Caco-2 (cell line): ENCODE measurements around the gene AHDC1. TPM values are rescaled to one million over a fixed set of nuclear protein-coding genes. Genes with fewer than 3 reads are reported as not detected.

Experiments
- BruUV-seq: library from RNA; stranded (reverse); fragments of 400-500 nt; replicated peaks from 2 replicates; lab custom pipeline; 2021; lab: Mats Ljungman, UMichigan
- CTCF ChIA-PET: fragments of 300-600 bp; sonication (Branson Sonifier 250); formaldehyde crosslinking; loops from one replicate; lab custom pipeline; 2022; ENCODE audit warnings: antibody characterized with exemption; lab: Charles Lee
- POLR2A ChIA-PET: fragments of 300-600 bp; sonication (Branson Sonifier 250); formaldehyde crosslinking; loops from one replicate; lab custom pipeline; 2022; ENCODE audit warnings: antibody characterized with exemption; lab: Charles Lee
- DNase-seq, 2 experiments: peaks; one replicate each; pipeline versions ENCODE4 v3.0.0 to v3.0.0-alpha.2; 2020 to 2022
- H3K27me3 ChIP-seq: replicated peaks from 2 replicates; pipeline ENCODE4 v1.6.0; 2011; ENCODE audit warnings: low read length; ENCODE audit not compliant: control insufficient read depth, insufficient read depth
- H3K36me3 ChIP-seq: 2 replicates; pipeline ENCODE4 v1.5.1; 2011; ENCODE audit warnings: low read length; ENCODE audit not compliant: control insufficient read depth, insufficient read depth
- H3K4me1 ChIP-seq: fragments of 250-450 bp; sonication (Bioruptor Pico); 2 replicates; pipeline ENCODE4 v1.5.1; 2020; ENCODE audit warnings: mild to moderate bottlenecking
- H3K4me3 ChIP-seq: 2 replicates; pipeline ENCODE4 v1.5.1; 2011; ENCODE audit warnings: low read depth, mild to moderate bottlenecking, control low read depth, low read length
- H3K9me3 ChIP-seq: fragments of 250-450 bp; sonication (Bioruptor Pico); 2 replicates; pipeline ENCODE4 v1.5.1; 2020; ENCODE audit warnings: mild to moderate bottlenecking, moderate library complexity
- H3K27ac Mint-ChIP-seq: one replicate; pipeline ENCODE4 v1.8.0; 2022; ENCODE audit warnings: mixed read lengths; ENCODE audit not compliant: unreplicated experiment
- H3K27me3 Mint-ChIP-seq: one replicate; pipeline ENCODE4 v1.8.0; 2022; ENCODE audit warnings: mixed read lengths; ENCODE audit not compliant: insufficient read depth, unreplicated experiment
- H3K36me3 Mint-ChIP-seq: one replicate; pipeline ENCODE4 v1.8.0; 2022; ENCODE audit warnings: mild to moderate bottlenecking, mixed read lengths; ENCODE audit not compliant: insufficient read depth, unreplicated experiment
- H3K4me1 Mint-ChIP-seq: one replicate; pipeline ENCODE4 v1.8.0; 2022; ENCODE audit warnings: low read depth, mixed read lengths; ENCODE audit not compliant: unreplicated experiment
- H3K4me3 Mint-ChIP-seq: one replicate; pipeline ENCODE4 v1.8.0; 2022; ENCODE audit warnings: mild to moderate bottlenecking, moderate library complexity, mixed read lengths; ENCODE audit not compliant: unreplicated experiment
- H3K9me3 Mint-ChIP-seq: one replicate; pipeline ENCODE4 v1.8.0; 2022; ENCODE audit warnings: mixed read lengths; ENCODE audit not compliant: unreplicated experiment
- CTCF ChIP-seq, 2 experiments: fragments of 200-600 bp in 1 of 2; IDR thresholded peaks; 1 replicate in 1 of 2; 2 replicates in 1 of 2; pipeline versions ENCODE4 v1.5.1 to v1.8.0; 2011 to 2022; ENCODE audit warnings: antibody characterized with exemption in 1 of 2, control low read depth in 1 of 2, inconsistent platforms in 1 of 2, low read depth in 1 of 2, low read length in 1 of 2, mild to moderate bottlenecking in 1 of 2, moderate library complexity in 1 of 2; ENCODE audit not compliant: insufficient read depth in 1 of 2, severe bottlenecking in 1 of 2, unreplicated experiment in 1 of 2
- intact Hi-C: fragments of 100-400 bp; cut with micrococcal nuclease; formaldehyde crosslinking; loops from one replicate; pipeline ENCODE4 v1.10.0; 2022; ENCODE audit not compliant: unreplicated experiment
- total RNA-seq: library from RNA; stranded (reverse); gene quantifications from 2 replicates; pipeline ENCODE4 v1.2.3, GENCODE V29; 2022

AHDC1 gene
- total RNA-seq, 1 experiment from 2014 or later = 17.0 TPM

DNA sequence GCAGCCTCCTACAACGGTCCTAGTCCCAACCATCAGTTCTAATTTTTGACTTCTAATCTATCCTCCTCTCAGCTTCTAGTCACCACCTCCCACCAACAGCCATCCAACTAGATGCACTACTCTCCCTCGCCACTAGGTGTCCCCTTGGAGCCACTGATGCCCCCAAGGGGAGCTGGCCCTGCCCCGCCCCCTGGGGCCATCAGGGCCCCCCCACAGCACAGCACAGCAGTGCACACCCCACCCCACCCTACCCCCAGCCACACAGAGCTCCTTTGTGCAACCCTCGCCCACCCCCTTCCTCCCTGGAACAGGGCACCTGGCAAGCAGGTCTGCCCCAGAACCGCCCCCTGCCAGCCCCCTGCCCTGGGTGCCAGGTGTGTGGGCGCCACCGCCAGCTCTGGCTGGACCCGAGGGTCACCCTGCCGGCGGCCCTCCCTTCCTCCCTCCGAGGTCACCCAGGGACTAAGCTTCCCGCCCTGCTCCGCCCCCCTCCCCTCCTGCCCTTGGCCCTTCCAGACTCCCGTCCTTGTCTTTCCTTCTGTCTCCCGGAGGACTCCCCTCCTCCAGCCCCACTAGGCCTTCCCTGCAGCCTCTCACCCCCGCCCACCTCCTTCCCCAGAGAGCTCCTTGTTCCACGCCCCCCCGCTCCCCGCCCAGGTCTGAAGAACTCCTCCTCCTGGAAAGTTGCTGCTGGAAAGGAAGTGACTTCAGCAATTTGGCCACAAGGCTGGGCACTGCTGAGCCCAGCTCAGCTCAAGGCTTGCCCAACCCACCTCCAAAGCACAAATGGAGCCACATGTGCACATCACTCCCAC, 47.0 kb downstream of the AHDC1 start:
- Histone ChIP-seq H3K4me3 (peak overlapping the region; percentile 6; the same call in 1 of the 2 replicates), H3K27me3 (no peaks in the 10 kb centered on the region), H3K4me1 (peaks cover 16% of the 10 kb centered on the region), H3K36me3 (no peaks in the 10 kb centered on the region; the same call in 1 of the 2 replicates), H3K9me3 (no peaks in the 10 kb centered on the region)
- POLR2A ChIA-PET = interaction anchor here (0.6 to 2.3 kb wide), 6 partner anchors 14 to 50 kb away, joined by 3 to 6 read pairs (median 4); partner anchors contain the start of gene AHDC1
- Mint-ChIP-seq H3K27ac (peak overlapping the region; percentile 53), H3K9me3 (no peaks in the 10 kb centered on the region), H3K36me3 (peaks cover 6% of the 10 kb centered on the region), H3K4me1 (peaks cover 28% of the 10 kb centered on the region), H3K27me3 (no peaks in the 10 kb centered on the region), H3K4me3 (peak overlapping the region; percentile 3)
- DNase-seq = peak; percentile 76 to 91
- TF ChIP-seq CTCF (IDR thresholded peaks at IDR 0.05; ENCODE audit: insufficient read depth in 1 of 2, low read depth in 1 of 2, low read length in 1 of 2, severe bottlenecking in 1 of 2, unreplicated experiment in 1 of 2) = peak; percentile 84
- CTCF ChIA-PET = interaction anchor here (0.6 to 3.3 kb wide), 26 partner anchors 8 to 159 kb away, joined by 3 to 45 read pairs (median 5); partner anchors contain the start of gene AHDC1
- intact Hi-C loops = loop anchor here (1.0 to 2.0 kb wide), 3 partner anchors 18 to 106 kb away; no protein-coding TSS in a partner anchor
- no TSS peak for BruUV-seq

DNA sequence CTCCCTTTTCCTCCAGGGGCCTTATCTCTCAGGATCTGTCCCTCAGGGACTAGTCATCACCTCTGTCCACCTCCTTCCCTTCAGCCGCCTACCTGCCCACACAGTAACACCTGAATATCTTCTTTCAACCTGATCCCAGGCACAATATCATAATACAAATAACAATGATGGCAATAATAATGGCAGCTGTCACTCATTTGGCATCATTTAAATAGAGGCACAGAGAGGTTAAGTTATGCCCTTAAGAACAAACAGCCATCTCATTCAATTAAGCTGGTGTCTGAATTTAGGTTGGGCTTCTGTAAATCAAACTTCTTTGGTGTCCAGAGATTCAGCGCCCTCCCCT, 47.5 kb downstream of the AHDC1 start:
- H3K36me3 ChIP-seq = no peaks in the 10 kb centered on the region; the same call in 1 of the 2 replicates
- H3K9me3 ChIP-seq = no peaks in the 10 kb centered on the region
- ChIA-PET CTCF (interaction anchor here (0.7 to 3.3 kb wide), 18 partner anchors 9 to 158 kb away, joined by 3 to 45 read pairs (median 6); partner anchors contain the start of gene AHDC1), POLR2A (interaction anchor here (2.3 kb wide), 1 partner anchor 51 kb away, joined by 6 read pairs; no protein-coding TSS in a partner anchor)
- DNase-seq = no peak
- no peaks in the 10 kb centered on the region for H3K27me3 ChIP-seq
- Mint-ChIP-seq H3K4me3 (no peak overlapping the region), H3K27me3 (no peaks in the 10 kb centered on the region), H3K27ac (peak overlapping the region; percentile 53), H3K36me3 (peaks cover under 1% of the 10 kb centered on the region), H3K4me1 (peaks cover 23% of the 10 kb centered on the region), H3K9me3 (no peaks in the 10 kb centered on the region)
- H3K4me3 ChIP-seq = no peak overlapping the region
- H3K4me1 ChIP-seq = peaks cover 16% of the 10 kb centered on the region
- no peak for TF ChIP-seq CTCF (IDR thresholded peaks at IDR 0.05; ENCODE audit: insufficient read depth in 1 of 2, low read depth in 1 of 2, low read length in 1 of 2, severe bottlenecking in 1 of 2, unreplicated experiment in 1 of 2)
- BruUV-seq = no TSS peak
- intact Hi-C loops = loop anchor here (1.0 to 2.0 kb wide), 3 partner anchors 19 to 106 kb away; no protein-coding TSS in a partner anchor

DNA sequence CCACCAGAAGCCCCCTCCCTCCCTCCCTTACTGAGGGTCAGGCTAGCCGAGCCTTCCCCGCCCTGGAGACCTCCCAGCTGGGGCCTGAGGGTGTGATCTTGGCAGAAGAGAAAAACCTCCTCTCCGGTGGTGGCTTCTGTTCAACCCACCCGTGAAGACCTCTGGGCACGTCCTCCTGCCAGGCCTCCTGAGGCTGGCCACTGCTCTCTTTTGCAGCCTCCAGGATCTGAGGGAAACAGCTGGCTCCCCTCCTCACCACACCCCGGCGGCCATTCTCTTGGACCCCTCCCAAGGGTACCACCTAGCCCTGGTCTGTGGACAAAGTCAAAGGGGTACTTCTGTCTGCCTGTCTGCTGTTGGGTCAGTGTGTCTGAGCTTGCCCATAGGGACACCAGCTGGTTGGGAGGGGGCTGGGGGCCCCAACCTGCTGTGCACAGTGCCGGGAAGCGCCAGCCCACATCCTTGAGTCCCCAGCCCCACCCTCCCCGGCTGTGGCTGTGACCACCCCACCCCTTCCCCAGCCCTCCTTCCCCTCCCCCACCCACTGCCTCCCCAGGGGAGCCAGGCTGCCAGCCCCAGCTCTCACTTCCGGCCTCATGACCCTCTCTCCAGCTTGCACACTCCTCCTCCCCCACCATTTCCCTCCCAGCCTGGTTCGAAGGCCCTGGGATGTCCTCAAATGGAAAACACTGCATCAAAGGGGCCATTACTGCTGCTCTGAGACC, 48.1 kb downstream of the AHDC1 start:
- Mint-ChIP-seq H3K4me1 (peaks cover 21% of the 10 kb centered on the region), H3K9me3 (no peaks in the 10 kb centered on the region), H3K27ac (no peak overlapping the region), H3K27me3 (no peaks in the 10 kb centered on the region), H3K4me3 (no peak overlapping the region), H3K36me3 (no peaks in the 10 kb centered on the region)
- Histone ChIP-seq H3K27me3 (no peaks in the 10 kb centered on the region), H3K4me3 (no peak overlapping the region), H3K36me3 (no peaks in the 10 kb centered on the region; the same call in 1 of the 2 replicates), H3K4me1 (peaks cover 16% of the 10 kb centered on the region), H3K9me3 (no peaks in the 10 kb centered on the region)
- TF ChIP-seq CTCF (IDR thresholded peaks at IDR 0.05; ENCODE audit: insufficient read depth in 1 of 2, low read depth in 1 of 2, low read length in 1 of 2, severe bottlenecking in 1 of 2, unreplicated experiment in 1 of 2) = no peak
- ChIA-PET POLR2A (interaction anchor here (2.3 kb wide), 1 partner anchor 51 kb away, joined by 6 read pairs; no protein-coding TSS in a partner anchor), CTCF (interaction anchor here (1.3 to 3.3 kb wide), 12 partner anchors 12 to 139 kb away, joined by 3 to 45 read pairs (median 14); partner anchors contain the start of gene AHDC1)
- no peak for DNase-seq
- BruUV-seq = no TSS peak
- intact Hi-C loops = loop anchor here (1.0 to 2.0 kb wide), 3 partner anchors 19 to 107 kb away; no protein-coding TSS in a partner anchor
